HCT116 (cell line): Measurements from ENCODE around the gene NEK7.
A peak's percentile ranks its signal among the peaks of the same experiment; 100 is the strongest.

Experiments
- ATF3 ChIP-seq: IDR thresholded peaks from 2 replicates; pipeline ENCODE4 v1.6.1; 2012
- CBX3 ChIP-seq: IDR thresholded peaks from 2 replicates; pipeline ENCODE4 v1.6.1; 2012; ENCODE audit warnings: low read depth
- CTCF ChIP-seq, 3 experiments: fragments of 200-600 bp in 1 of 3; sonication (generic) in 1 of 3; IDR thresholded peaks in 2 of 3; conservative IDR thresholded peaks in 1 of 3; 2 replicates each; pipeline ENCODE4 v1.5.1; 2012 to 2017; ENCODE audit warnings: low read depth in 2 of 3, low read length in 2 of 3, antibody characterized with exemption in 1 of 3, borderline replicate concordance in 1 of 3, control low read depth in 1 of 3, mild to moderate bottlenecking in 1 of 3, mixed read lengths in 1 of 3, mixed run types in 1 of 3, moderate library complexity in 1 of 3; ENCODE audit not compliant: insufficient read depth in 1 of 3
- POLR2AphosphoS5 ChIP-seq: IDR thresholded peaks from 2 replicates; pipeline ENCODE4 v1.6.1; 2011; ENCODE audit warnings: mild to moderate bottlenecking, low read depth, low read length, moderate library complexity
- RAD21 ChIP-seq: IDR thresholded peaks from 2 replicates; pipeline ENCODE4 v1.6.1; 2012; ENCODE audit warnings: low read depth, mild to moderate bottlenecking
- SP1 ChIP-seq: IDR thresholded peaks from 2 replicates; pipeline ENCODE4 v1.6.1; 2012; ENCODE audit warnings: low read depth
- TCF7L2 ChIP-seq: IDR thresholded peaks from 2 replicates; pipeline ENCODE4 v1.7.0; 2011; ENCODE audit warnings: borderline replicate concordance, inconsistent platforms; ENCODE audit not compliant: insufficient read depth, insufficient read length; ENCODE audit errors: extremely low read depth

GRCh38 chr1:198220428-198220827 is 63.6 kb downstream of the NEK7 start:
- TF ChIP-seq SP1 (peak; percentile 75), RAD21 (no peak), ATF3 (no peak), CBX3 (peak; percentile 76), POLR2AphosphoS5 (peak; percentile 24; the same call in 1 of the 2 replicates), CTCF (IDR thresholded peaks at IDR 0.05 in 2 of 3, conservative IDR thresholded peaks at IDR 0.05 in 1 of 3; ENCODE audit: borderline replicate concordance in 1 of 3, insufficient read depth in 1 of 3, low read depth in 2 of 3, low read length in 2 of 3) (no peak), TCF7L2 (no peak)
